ENCODE results near the gene TIE1. TPM values are rescaled to one million over a fixed set of nuclear protein-coding genes. Genes with fewer than 3 reads are reported as not detected.

TIE1 gene
- total RNA-seq, 1 experiment from 2014 or later, result 1.2 TPM

GRCh38 chr1:43279666-43280065 lies 21.1 kb upstream of the TIE1 start:
- H3K27ac Mint-ChIP-seq, result peak overlapping the region in 1 of 3 experiments; percentile 74; a peak in 2 of 7 replicates
- no peak overlapping the region for H3K56ac ChIP-seq (ENCODE audit: insufficient read length, low read depth, low read length)
- TF ChIP-seq CTCF (conservative IDR thresholded peaks at IDR 0.05), result no peak

More at GRCh38 chr1:43279666-43280065, 21.1 kb upstream of the TIE1 start:
- H2AK5ac ChIP-seq (ENCODE audit: insufficient read length, low read length), result no peak overlapping the region
- H2BK120ac ChIP-seq (ENCODE audit: low read depth, low read length, poor library complexity, severe bottlenecking), result no peak overlapping the region
- no peak overlapping the region for H4K5ac ChIP-seq (ENCODE audit: insufficient read length, low read depth, low read length)
- H3K9ac ChIP-seq (ENCODE audit: extremely low read depth, insufficient read length, low read length), result no peak overlapping the region
- H3T11ph ChIP-seq (ENCODE audit: low read length), result no peak overlapping the region
- no peaks in the 10 kb centered on the region for H3K79me1 ChIP-seq (ENCODE audit: insufficient read depth, low read depth, low read length, poor library complexity, severe bottlenecking)
- no peaks in the 10 kb centered on the region for H4K20me1 ChIP-seq (ENCODE audit: control insufficient read depth, insufficient read depth, insufficient read length)
- no peaks in the 10 kb centered on the region for H3K23me2 ChIP-seq (ENCODE audit: insufficient read length, low read depth, low read length, poor library complexity, severe bottlenecking)
- H2AFZ ChIP-seq (ENCODE audit: low read length), result no peak overlapping the region
- no peak overlapping the region for H3K4me2 ChIP-seq (ENCODE audit: insufficient read depth, insufficient read length, low read length)
- Mint-ChIP-seq H3K36me3 (ENCODE audit: insufficient read depth in 1 of 3, low read depth in 3 of 3) (peaks cover 0 to 19% (median 4%) of the 10 kb centered on the region in 3 experiments; a peak in 5 of 7 replicates), H3K9me3 (no peaks in the 10 kb centered on the region), H3K27me3 (ENCODE audit: low read depth) (no peaks in the 10 kb centered on the region; the same call in 1 of the 2 replicates), H3K4me1 (peaks cover 8% of the 10 kb centered on the region in 2 experiments), H3K4me3 (no peak overlapping the region)
- no peak overlapping the region for H2BK5ac ChIP-seq (ENCODE audit: insufficient read length, low read length)
- H3K23ac ChIP-seq (ENCODE audit: insufficient read length, low read depth, low read length), result no peak overlapping the region
- no peak overlapping the region for H2BK20ac ChIP-seq (ENCODE audit: low read depth, low read length, poor library complexity, severe bottlenecking)
- no peak overlapping the region for H3K27ac ChIP-seq (ENCODE audit: insufficient read length, low read depth, low read length)
- no peak overlapping the region for H3K14ac ChIP-seq (ENCODE audit: insufficient read depth, low read length)
- no CpG with 5 or more reads among the region's 6 CpGs for WGBS (ENCODE audit: extremely low coverage, insufficient read length, low lambda C conversion rate)
- no peak for DNase-seq
- H3K9me3 ChIP-seq (ENCODE audit: control insufficient read depth, low read depth, low read length), result no peaks in the 10 kb centered on the region
- H3K79me2 ChIP-seq (ENCODE audit: insufficient read depth, low read length), result no peaks in the 10 kb centered on the region
- no peak overlapping the region for H4K8ac ChIP-seq (replicated peaks; ENCODE audit: insufficient read length, low read depth, low read length)
- H3K18ac ChIP-seq (ENCODE audit: insufficient read length, low read depth, low read length), result no peak overlapping the region
- H3K4me1 ChIP-seq (ENCODE audit: insufficient read depth, low read length), result peaks cover 4% of the 10 kb centered on the region; the same call in 1 of the 2 replicates
- H3K4ac ChIP-seq (ENCODE audit: low read depth, low read length), result no peak overlapping the region
- H3K27me3 ChIP-seq (ENCODE audit: insufficient read depth, low read length), result no peaks in the 10 kb centered on the region
- no peak overlapping the region for H4K91ac ChIP-seq (ENCODE audit: insufficient read length, low read depth, low read length)
- H2BK15ac ChIP-seq (ENCODE audit: low read depth, low read length), result no peak overlapping the region
- no peak overlapping the region for H2BK12ac ChIP-seq (ENCODE audit: insufficient read length, low read depth, low read length)
